Left colon (tissue), 2 donors: ENCODE data around the gene SSBP2. TPM values are rescaled to one million over a fixed set of nuclear protein-coding genes. Genes with fewer than 3 reads are reported as not detected.

Experiments
- ATAC-seq: fragments of 200-7000 bp; cut with Tn5 transposase; one replicate; pipeline ENCODE4 v1.9.1; 2020; ENCODE audit warnings: mild to moderate bottlenecking, moderate library complexity
- DNase-seq, 2 donors: peaks; one replicate each; pipeline ENCODE4 v3.0.0-alpha.2; 2020
- intact Hi-C, 2 donors: fragments of 100-400 bp; cut with DNase I in 1 of 2; cut with micrococcal nuclease in 1 of 2; formaldehyde crosslinking; loops; one replicate each; pipeline versions ENCODE4 v1.11.2 to v1.14.0; 2022; cut with DNase I, micrococcal nuclease
- long read RNA-seq: library from polyadenylated mRNA; unstranded; transcript quantifications from one replicate; pipeline ENCODE4 v2.0.0, GENCODE V29; 2021
- total RNA-seq, 2 donors: library from RNA; stranded (reverse); fragmentation: NEBNext Ultra II Directional; extraction: Animal tissue kit (Norgen Biotek cat#: 25700); gene quantifications; one replicate each; pipeline ENCODE4 v1.2.1, GENCODE V29; 2021
- donor health status: DM: no; HTN: no; CAD: no.
- donor health status: DM: yes; HTN: yes; CAD: no.

The SSBP2 gene
- total RNA-seq, result 10 to 100 TPM; 13.3 to 25.7 TPM
- long read RNA-seq, full-length matches to known transcripts, result 14 of 17 reads
- long read RNA-seq, partial matches to known transcripts, result 2 of 17 reads
- long read RNA-seq, other reads (novel, unspliced or antisense), result 1 of 17 reads

- intact Hi-C loops, result loop anchor here in 1 of 2 donors (5.0 kb wide), 2 partner anchors 36 to 101 kb away; no protein-coding TSS in a partner anchor
Observed at GRCh38 chr5:81751009-81751835, at the start of gene SSBP2. TSS of gene SSBP2 (minus strand) at chr5:81751097. CDS start at chr5:81751042, 55 bp downstream.

DNA sequence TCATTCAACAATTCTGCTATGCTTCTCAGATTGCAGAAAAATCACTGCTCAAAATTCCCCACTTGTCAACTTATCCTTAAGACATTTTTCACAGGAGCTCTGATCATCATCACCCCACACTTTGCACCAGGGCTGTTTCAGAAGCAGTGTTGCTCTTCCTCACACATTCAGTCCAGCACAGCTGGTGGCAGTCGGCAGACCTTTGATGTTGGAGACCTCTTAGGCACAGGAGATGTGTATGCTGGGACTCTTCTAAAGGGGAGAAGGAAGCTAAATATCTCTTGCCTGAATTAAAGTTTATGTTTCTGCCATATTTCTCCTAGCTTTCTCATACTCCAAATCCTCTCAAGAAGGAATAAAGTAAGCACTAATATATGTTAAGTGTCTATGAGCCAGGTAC is 44.8 kb upstream of the SSBP2 start:
- intact Hi-C loops, result no loop called here
- ATAC-seq (no peak), DNase-seq (no peak)

More at GRCh38 chr5:81751009-81751835, at the start of gene SSBP2:
- ATAC-seq (peak; percentile 91), DNase-seq (peak; percentile 99)

DNA sequence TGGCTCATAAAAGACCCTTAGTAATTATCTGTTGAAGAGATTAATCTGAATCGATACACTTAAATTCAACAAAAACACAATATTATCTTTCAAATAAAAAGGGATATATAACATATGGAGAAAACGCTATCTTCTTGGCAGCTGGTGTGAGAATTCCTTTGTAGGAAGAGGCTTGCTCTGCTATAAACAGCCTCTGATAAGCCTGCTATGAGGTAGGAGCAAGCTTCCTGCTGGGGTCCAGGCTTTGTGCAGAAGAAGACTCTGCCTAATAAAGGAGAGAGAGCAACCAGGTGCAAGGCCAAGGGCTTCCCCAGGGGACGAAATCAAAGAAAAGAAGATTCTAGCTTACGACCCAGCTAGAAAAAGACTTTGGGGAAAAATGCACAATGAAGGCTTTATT is 43.3 kb upstream of the SSBP2 start:
- intact Hi-C loops, result no loop called here
- DNase-seq (no peak), ATAC-seq (no peak)

GRCh38 chr5:81790336-81790735 is 39.4 kb upstream of the SSBP2 start:
- DNase-seq (no peak), ATAC-seq (no peak)
- intact Hi-C loops, result no loop called here

DNA sequence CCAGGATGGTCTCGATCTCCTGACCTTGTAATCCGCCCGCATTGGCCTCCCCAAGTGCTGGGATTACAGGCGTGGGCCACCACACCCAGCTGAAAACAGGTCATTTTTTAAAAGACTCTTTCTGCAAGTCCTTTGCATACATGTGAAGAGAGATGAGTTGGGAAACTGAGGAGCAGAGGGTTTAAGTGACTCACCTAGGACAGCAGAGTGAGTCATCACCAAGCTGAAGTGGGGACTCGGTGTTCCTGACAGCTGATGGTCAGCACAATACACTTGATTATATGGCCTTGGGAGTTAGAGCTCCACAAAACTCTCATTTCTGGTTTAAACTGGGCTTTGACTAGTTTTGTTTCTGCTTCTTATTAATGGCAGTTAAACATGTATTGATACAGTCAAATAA is 38.1 kb upstream of the SSBP2 start:
- ATAC-seq (no peak), DNase-seq (no peak)
- intact Hi-C loops, result loop anchor here in 1 of 2 donors (2.0 to 5.0 kb wide), 3 partner anchors 37 to 378 kb away; partner anchors contain the start of gene SSBP2

DNA sequence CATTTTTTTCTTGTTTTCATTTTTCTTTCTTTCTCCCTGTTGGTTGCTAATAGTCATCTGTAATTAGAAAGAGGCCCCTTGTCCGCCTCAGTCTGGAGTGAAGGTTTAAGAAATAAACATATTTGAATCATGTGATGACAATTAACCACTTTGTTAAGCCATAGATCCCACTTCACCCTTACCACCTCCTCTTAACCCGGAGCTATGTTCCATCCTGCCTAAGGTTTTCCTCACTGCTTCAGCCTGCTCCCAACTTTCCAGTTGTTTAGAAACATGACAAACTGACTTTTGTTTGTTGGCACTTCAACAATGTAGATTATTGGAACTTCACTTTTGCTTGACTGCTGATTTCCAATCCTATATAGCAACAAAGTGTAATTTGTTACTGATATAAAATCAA is 37.4 kb upstream of the SSBP2 start:
- DNase-seq (no peak), ATAC-seq (no peak)
- intact Hi-C loops, result loop anchor here in 1 of 2 donors (2.0 to 5.0 kb wide), 3 partner anchors 36 to 379 kb away; partner anchors contain the start of gene SSBP2

- intact Hi-C loops, result loop anchor here in 1 of 2 donors (2.0 to 5.0 kb wide), 3 partner anchors 35 to 380 kb away; partner anchors contain the start of gene SSBP2
- ATAC-seq (no peak), DNase-seq (peak; percentile 41 to 50)
Observed at GRCh38 chr5:81787474-81788242, 36.8 kb upstream of the SSBP2 start.

- ATAC-seq, result no peak
- no peak for DNase-seq
- intact Hi-C loops, result loop anchor here in 1 of 2 donors (5.0 kb wide), 2 partner anchors 35 to 380 kb away; partner anchors contain the start of gene SSBP2
Observed at GRCh38 chr5:81786991-81787390, 36.1 kb upstream of the SSBP2 start.

DNA sequence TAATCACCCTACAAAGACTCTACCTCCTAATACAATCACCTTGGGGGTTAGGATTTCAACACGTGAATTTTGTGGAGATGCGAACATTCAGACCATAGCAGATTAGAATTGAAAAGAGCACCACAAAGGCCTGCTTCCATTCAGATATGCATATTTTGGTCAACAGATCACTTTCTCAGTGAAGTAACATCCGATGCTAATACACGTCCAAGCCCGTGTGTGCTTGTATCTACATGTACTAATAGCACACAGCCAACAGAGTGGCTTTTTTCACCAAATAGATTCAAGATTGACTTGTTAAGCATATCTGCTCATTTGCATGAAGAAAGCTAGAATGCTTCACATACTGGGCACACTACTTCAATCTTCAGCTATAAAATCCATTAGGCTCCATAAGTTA is 35.6 kb upstream of the SSBP2 start:
- intact Hi-C loops, result loop anchor here in 1 of 2 donors (5.0 kb wide), 2 partner anchors 34 to 381 kb away; partner anchors contain the start of gene SSBP2
- DNase-seq (no peak), ATAC-seq (no peak)

GRCh38 chr5:81785322-81785721 is 34.4 kb upstream of the SSBP2 start:
- DNase-seq (no peak), ATAC-seq (no peak)
- intact Hi-C loops, result loop anchor here in 1 of 2 donors (5.0 kb wide), 2 partner anchors 33 to 382 kb away; partner anchors contain the start of gene SSBP2

GRCh38 chr5:81783401-81783800 is 32.5 kb upstream of the SSBP2 start:
- intact Hi-C loops, result no loop called here
- no peak for ATAC-seq
- DNase-seq, result no peak

DNA sequence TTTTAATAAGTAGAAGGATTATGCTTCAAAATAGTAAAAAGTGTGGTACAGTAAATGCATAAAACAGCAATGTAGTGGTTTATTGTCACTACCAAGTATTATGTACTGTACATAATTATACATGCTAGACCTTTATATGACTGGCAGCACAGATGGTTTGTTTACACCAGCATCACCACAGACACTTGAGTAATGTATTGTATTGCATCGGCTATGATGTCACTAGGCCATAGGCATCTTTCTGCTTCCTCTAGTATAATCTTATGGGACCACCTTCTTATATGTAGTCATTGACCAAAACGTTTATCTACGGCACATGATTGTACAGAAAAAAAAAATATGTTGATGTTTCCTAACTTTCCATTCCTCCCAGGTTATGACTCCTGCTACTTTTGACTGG is 31.9 kb upstream of the SSBP2 start:
- ATAC-seq, result no peak
- intact Hi-C loops, result no loop called here
- DNase-seq, result no peak

GRCh38 chr5:81779916-81780266 is 29.0 kb upstream of the SSBP2 start:
- no peak for DNase-seq
- intact Hi-C loops, result no loop called here
- no peak for ATAC-seq

GRCh38 chr5:81779125-81779915 is 28.4 kb upstream of the SSBP2 start:
- intact Hi-C loops, result no loop called here
- ATAC-seq (peak; percentile 90), DNase-seq (peak; percentile 74 to 78)

GRCh38 chr5:81778642-81779041 is 27.7 kb upstream of the SSBP2 start:
- ATAC-seq (no peak), DNase-seq (no peak)
- intact Hi-C loops, result no loop called here

- ATAC-seq, result peak; percentile 82
- peak in 1 of 2 donors; percentile 45 for DNase-seq
- intact Hi-C loops, result no loop called here
Observed at GRCh38 chr5:81776258-81776657, 25.4 kb upstream of the SSBP2 start.

- DNase-seq (no peak), ATAC-seq (no peak)
- intact Hi-C loops, result no loop called here
Observed at GRCh38 chr5:81774374-81774773, 23.5 kb upstream of the SSBP2 start.

- intact Hi-C loops, result no loop called here
- ATAC-seq, result no peak
- DNase-seq, result no peak
Observed at GRCh38 chr5:81773574-81773973, 22.7 kb upstream of the SSBP2 start.

DNA sequence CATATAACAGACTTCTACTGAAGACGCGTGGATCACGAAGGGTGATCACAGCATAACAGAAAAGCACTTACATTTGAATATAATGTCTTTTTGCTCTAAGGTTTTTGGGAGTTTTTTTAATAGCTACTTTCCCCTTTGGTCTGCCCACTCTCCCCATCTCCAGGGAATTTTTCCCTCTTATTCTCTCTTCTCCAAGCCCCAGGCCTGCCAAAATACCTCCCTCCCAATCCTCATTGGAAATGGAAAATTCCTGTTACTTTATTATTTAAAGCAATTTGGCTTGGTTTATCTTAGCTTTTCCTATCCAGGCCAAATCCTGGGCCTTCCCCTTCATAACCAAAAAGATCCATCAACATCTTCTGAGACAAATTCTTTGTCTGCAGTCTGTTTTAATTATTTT is 22.3 kb upstream of the SSBP2 start:
- intact Hi-C loops, result no loop called here
- DNase-seq (no peak), ATAC-seq (no peak)
